NT2/D1 (cell line): ENCODE data around the gene ARHGAP12.

Source experiments
- SUZ12 ChIP-seq: IDR thresholded peaks from 2 replicates; pipeline ENCODE4 v1.6.1; 2011; ENCODE audit not compliant: insufficient read length, insufficient read depth; ENCODE audit errors: extremely low read depth
- YY1 ChIP-seq: IDR thresholded peaks from 2 replicates; pipeline ENCODE4 v1.6.1; 2011; ENCODE audit not compliant: insufficient read length, insufficient read depth
- ZNF274 ChIP-seq: IDR thresholded peaks from 2 replicates; pipeline ENCODE4 v1.6.1; 2011; ENCODE audit warnings: mild to moderate bottlenecking, low read depth, low read length

GRCh38 chr10:31830887-31831286 lies 97.7 kb downstream of the ARHGAP12 start:
- no peak for TF ChIP-seq YY1
- TF ChIP-seq SUZ12, result no peak
- no peak for TF ChIP-seq ZNF274
